ENCODE results near the gene EFHD1.
"Not testable (repeated sequence)": the region's sequence is repeated elsewhere in the genome, so short reads cannot be mapped to it uniquely, and the experiment has no call there.

Gene EFHD1

DNA sequence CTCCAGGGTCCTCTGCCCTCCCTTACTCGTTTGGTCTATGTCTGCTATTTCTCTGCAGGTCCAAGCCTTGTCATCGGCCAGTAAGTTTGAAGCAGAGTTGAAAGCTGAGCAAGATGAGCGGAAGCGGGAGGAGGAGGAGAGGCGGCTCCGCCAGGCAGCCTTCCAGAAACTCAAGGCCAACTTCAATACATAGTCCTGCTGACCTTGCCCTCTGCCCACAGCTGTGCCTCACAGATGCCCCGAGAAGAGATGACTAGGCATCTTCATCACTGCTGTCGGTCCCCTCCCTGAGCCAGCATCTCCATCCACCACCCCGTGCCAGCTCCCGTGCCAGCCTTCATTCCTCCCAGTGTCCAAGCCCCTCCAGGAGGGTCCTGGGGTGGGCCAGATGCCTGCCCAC, 48.1 kb downstream of the EFHD1 start:
- no peak for DNase-seq
- Mint-ChIP-seq H3K27ac (no peak overlapping the region), H3K9me3 (no peaks in the 10 kb centered on the region), H3K4me3 (no peak overlapping the region), H3K4me1 (no peaks in the 10 kb centered on the region), H3K36me3 (no peaks in the 10 kb centered on the region), H3K27me3 (peaks cover 18 to 26% of the 10 kb centered on the region in 2 donors)
- ATAC-seq (replicated peaks), result no peak

DNA sequence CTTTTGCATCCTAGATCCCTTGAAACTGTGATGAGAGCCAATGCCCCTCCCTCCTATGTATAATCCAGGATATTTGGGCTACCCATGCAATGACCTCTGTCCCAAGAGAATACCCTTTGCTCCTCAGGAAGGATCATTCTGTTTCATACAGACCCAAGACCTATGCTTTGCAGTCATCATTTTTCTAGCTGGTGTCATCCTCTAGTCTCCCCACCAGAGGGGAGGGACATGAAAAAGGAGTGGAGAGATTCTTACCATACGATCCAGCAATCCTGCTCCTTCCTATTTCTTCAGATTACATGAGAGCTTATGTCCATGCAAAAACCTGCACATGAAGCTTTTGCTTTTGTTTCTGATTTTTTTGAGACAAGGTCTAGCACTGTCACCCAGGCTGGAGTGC, 50.0 kb downstream of the EFHD1 start:
- H3K9me3 Mint-ChIP-seq, result no peaks in the 10 kb centered on the region
- H3K36me3 Mint-ChIP-seq, result no peaks in the 10 kb centered on the region
- H3K4me1 Mint-ChIP-seq, result no peaks in the 10 kb centered on the region
- peaks cover 18 to 22% of the 10 kb centered on the region in 2 donors for H3K27me3 Mint-ChIP-seq
- H3K4me3 Mint-ChIP-seq, result no peak overlapping the region
- DNase-seq, result no peak
- ATAC-seq (replicated peaks), result no peak
- no peak overlapping the region for H3K27ac Mint-ChIP-seq

DNA sequence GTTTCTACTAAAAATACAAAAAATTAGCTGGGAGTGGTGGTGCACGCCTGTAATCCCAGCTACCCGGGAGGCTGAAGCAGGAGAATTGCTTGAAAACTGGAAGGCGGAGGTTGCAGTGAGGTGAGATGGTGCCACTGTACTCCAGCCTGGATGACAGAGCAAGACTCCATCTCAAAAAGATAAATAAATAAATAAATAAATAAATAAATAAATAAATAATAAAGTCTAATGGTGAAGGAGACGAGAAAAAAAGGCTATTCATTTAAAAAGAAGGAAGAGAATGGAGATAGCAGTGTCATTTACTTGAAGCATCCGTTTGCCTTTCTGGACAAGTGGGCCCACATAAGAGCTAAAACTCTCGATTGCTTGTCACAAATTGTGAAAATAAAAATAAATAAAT, 52.0 kb downstream of the EFHD1 start:
- not testable (repeated sequence) for H3K9me3 Mint-ChIP-seq; ATAC-seq (replicated peaks); H3K4me3 Mint-ChIP-seq; H3K36me3 Mint-ChIP-seq; H3K4me1 Mint-ChIP-seq; DNase-seq; H3K27ac Mint-ChIP-seq
- peaks cover 14% of the 10 kb centered on the region in 2 donors for H3K27me3 Mint-ChIP-seq

DNA sequence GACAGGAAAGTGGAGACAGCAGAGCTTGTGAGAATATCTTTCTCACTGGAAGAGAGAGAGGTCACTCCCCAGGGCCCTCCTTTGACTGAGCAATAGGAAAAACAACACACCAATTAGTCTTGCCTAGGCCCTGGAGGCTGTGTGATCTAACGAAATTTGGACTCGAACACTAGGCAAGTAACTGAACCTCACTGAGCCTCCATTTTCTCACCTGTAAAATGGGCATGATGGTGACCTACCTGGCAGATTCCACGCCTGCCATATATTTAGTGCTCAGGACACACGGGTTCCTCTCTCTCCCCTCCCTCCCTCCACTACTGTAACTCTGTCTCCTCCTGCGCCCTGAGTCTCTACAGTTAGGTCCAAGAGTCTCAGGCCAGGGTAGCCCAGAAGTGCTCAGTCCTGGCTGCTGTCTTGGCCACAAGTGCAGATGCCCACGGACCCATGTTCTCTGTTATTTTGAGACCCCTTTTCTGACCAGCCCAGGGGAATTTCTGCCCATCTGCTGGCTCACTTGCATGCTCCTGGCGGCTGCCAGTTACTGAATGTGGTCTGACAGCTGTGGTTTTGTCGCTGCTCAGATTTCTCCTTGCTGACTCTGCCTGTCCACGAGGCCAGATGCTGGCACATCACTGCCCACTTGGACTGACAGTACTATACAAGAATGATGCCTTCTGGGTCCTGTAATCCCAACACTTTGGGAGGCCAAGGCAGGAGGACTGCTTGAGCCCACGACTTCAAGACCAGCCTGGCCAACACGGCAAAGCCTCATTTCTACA, 54.2 kb downstream of the EFHD1 start:
- H3K9me3 Mint-ChIP-seq, result peaks cover 0 to 2% of the 10 kb centered on the region in 2 donors
- H3K27ac Mint-ChIP-seq, result no peak overlapping the region
- DNase-seq, result no peak
- peaks cover 0 to 5% of the 10 kb centered on the region in 2 donors for H3K27me3 Mint-ChIP-seq
- H3K36me3 Mint-ChIP-seq, result no peaks in the 10 kb centered on the region
- H3K4me3 Mint-ChIP-seq, result no peak overlapping the region
- ATAC-seq (replicated peaks), result no peak
- no peaks in the 10 kb centered on the region for H3K4me1 Mint-ChIP-seq

DNA sequence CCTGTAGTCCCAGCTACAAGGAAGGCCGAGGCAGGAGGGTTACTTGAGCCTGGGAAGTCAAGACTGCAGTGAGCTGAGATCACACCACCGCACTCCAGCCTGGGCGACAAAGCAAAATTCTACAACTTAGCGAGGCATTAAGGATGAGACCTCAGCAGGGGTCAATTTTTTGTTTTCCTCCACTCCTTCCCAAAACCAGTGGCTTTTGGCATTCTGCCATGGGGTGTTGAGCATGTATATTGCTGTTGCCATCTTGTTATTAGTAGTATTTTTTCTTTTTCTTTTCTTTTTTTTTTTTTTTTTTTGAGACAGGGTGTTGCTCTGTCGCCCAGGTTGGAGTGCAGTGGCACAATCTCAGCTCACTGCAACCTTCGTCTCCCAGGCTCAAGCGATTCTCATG, 54.8 kb downstream of the EFHD1 start:
- Mint-ChIP-seq H3K4me1 (no peaks in the 10 kb centered on the region), H3K27me3 (peaks cover 0 to 5% of the 10 kb centered on the region in 2 donors), H3K27ac (no peak overlapping the region), H3K36me3 (no peaks in the 10 kb centered on the region), H3K4me3 (no peak overlapping the region), H3K9me3 (peaks cover 0 to 2% of the 10 kb centered on the region in 2 donors)
- no peak for ATAC-seq (replicated peaks)
- DNase-seq, result no peak

DNA sequence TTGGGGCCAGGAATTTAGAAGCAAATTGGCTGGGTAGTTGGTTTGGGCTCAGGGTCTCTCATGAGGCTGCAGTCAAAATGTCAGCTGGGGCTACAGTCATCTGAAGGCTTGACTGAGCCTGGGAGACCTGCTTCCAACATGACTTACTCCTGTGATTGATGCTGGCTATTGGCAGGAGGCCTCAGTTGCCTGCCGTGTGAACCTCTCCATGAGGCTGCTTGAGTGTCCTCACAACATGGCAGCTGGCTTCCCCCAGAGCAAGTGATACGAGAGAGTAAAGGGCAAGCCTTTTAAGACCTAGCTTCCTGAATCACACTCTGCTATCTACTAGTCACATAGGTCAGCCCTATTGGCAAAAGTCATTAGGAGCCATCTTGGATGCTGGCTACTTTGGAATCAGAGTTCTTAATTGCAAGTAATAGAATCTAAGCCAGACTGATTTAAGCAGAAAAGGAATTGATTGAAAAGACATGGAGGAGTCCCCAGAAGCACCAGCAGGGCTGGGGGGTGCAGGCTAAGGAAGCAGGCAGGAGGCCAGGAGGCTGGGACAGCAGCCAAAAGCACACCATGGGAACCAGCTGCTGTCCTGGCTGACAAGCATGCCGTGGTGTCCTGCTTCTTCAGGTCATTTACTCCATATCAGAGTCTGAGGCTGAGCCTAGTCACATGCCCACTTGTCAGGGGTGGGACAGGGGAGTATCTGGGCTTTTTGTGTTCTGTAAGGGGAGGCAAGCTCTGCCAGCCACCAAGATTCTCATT, 55.9 kb downstream of the EFHD1 start:
- peaks cover 0 to 2% of the 10 kb centered on the region in 2 donors for H3K9me3 Mint-ChIP-seq
- no peaks in the 10 kb centered on the region for H3K27me3 Mint-ChIP-seq
- no peaks in the 10 kb centered on the region for H3K4me1 Mint-ChIP-seq
- no peak for ATAC-seq (replicated peaks)
- DNase-seq, result no peak
- H3K4me3 Mint-ChIP-seq, result no peak overlapping the region
- no peak overlapping the region for H3K27ac Mint-ChIP-seq
- no peaks in the 10 kb centered on the region for H3K36me3 Mint-ChIP-seq

DNA sequence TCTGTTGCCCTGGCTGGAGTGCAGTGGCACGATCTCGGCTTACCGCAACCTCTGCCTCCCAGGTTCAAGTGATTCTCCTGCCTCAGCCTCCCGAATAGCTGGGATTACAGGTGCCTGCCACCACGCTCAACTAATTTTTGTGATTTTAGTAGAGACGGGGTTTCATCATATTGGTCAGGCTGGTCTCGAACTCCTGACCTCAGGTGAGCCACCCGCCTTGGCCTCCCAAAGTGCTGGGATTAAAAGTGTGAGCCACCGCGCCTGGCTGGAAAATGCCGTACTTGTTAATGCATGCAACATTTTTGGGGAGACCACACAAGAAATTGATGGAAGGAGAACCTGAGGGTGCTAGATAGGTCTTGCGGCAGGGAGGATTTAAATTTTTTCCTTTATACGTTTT, 57.7 kb downstream of the EFHD1 start:
- DNase-seq; ATAC-seq (replicated peaks); H3K4me3 Mint-ChIP-seq; H3K4me1 Mint-ChIP-seq; H3K27me3 Mint-ChIP-seq; H3K36me3 Mint-ChIP-seq; H3K27ac Mint-ChIP-seq; H3K9me3 Mint-ChIP-seq: not testable (repeated sequence)

DNA sequence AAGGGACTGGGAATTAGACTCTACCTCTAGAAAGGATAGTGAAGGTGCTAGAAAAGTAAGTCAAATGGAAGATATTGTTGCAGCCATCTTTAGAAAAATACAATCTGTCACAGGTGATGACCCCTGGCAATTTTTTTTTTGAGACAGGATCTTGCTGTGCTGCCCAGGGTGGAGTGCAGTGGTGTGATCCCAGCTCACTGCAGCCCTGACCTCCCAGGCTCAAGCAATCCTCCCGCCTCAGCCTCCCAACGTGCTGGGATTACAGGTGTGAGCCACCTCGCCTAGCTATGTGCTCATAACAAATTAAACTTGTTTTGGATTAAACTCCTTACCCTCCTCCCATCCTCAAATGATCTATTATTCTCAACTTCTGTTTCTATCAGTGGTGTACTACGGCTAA, 59.9 kb downstream of the EFHD1 start:
- H3K4me1 Mint-ChIP-seq, result peaks cover 6 to 7% of the 10 kb centered on the region in 2 donors
- H3K27ac Mint-ChIP-seq, result no peak overlapping the region
- ATAC-seq (replicated peaks) (no peak), DNase-seq (no peak)
- no peaks in the 10 kb centered on the region for H3K27me3 Mint-ChIP-seq
- no peak overlapping the region for H3K4me3 Mint-ChIP-seq
- H3K36me3 Mint-ChIP-seq, result no peaks in the 10 kb centered on the region
- peaks cover 3% of the 10 kb centered on the region in 2 donors for H3K9me3 Mint-ChIP-seq

DNA sequence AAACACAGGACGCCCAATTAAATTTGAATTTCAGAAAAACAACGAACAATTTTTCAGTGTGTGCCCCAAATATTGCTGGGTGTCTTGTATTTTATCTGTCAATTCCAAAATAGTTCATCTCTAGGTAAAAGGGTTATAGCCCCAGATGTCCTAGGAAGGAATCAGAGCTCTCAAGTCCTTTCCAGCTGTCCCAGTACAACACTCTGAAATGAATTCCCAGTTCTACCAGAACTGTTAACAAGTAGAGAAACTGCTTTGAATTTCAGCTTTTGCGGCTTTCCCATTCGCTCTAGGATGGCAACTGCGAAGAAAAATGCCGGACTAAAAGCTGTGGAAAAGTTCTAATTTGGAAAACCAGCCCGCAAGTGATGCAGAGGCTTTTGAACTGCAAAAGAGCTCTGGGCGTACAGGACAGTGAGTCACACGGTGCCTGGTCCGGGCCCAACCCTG, 63.2 kb downstream of the EFHD1 start:
- no peak for DNase-seq
- H3K9me3 Mint-ChIP-seq, result peaks cover 3% of the 10 kb centered on the region in 2 donors
- no peak for ATAC-seq (replicated peaks)
- peaks cover 21 to 29% of the 10 kb centered on the region in 2 donors for H3K4me1 Mint-ChIP-seq
- peak overlapping the region; percentile 57 for H3K27ac Mint-ChIP-seq
- H3K27me3 Mint-ChIP-seq, result no peaks in the 10 kb centered on the region
- peaks cover 11 to 16% of the 10 kb centered on the region in 2 donors for H3K36me3 Mint-ChIP-seq
- peak overlapping the region; percentile 90 to 97 for H3K4me3 Mint-ChIP-seq

DNA sequence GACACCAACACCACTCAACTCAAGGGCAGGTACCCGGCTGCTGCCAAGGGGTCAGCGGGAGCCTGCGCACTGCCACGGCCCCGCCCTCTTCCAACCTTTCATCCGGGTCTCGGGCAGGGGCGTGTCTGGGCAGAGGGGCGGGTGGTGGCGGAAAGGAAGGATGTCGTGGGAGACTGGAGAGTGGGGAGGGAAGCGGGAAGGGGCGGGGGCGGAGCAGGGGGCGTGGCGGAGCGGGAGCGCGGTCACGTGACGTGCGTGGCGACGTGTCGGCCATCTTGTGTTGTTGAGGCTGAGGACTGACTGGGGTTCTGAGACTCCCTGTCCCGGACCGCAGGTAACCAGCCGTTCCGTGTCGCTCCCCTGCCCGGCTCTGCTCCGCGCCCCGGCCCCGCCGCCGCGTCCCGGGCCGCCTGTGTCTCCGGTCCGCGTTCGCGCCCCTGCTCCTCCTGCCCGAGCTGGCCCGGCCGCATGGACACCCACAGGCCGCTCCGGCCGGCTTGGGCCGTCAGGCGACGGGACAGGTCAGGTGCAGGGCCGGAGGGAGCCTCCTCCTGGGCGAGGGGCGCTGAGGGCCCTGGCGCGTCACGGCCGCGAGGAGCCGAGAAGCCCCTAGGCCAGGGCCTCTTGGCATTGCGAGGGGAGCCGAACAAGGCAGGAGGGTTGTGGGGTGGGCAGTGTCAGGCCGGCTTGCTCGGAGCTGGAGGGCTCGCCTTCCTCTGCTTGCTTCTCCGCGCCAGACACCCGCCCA, 63.8 kb downstream of the EFHD1 start, which contains the start of gene GIGYF2:
Gene GIGYF2 (plus strand): TSS at position 273 of the 748 bp plus-strand sequence. CDS start 37,867 bp downstream, outside the sequence.
- peak; percentile 90 for DNase-seq
- peak within 1 kb of the TSS; percentile 90 to 97 for H3K4me3 Mint-ChIP-seq
- peaks cover 21 to 29% of the 10 kb centered on the region in 2 donors for H3K4me1 Mint-ChIP-seq
- H3K36me3 Mint-ChIP-seq, result peaks cover 11 to 16% of the 10 kb centered on the region in 2 donors
- ATAC-seq (replicated peaks), result peak; percentile 90 to 94
- H3K9me3 Mint-ChIP-seq, result peaks cover 3% of the 10 kb centered on the region in 2 donors
- no peaks in the 10 kb centered on the region for H3K27me3 Mint-ChIP-seq
- H3K27ac Mint-ChIP-seq, result peak within 1 kb of the TSS; percentile 76

DNA sequence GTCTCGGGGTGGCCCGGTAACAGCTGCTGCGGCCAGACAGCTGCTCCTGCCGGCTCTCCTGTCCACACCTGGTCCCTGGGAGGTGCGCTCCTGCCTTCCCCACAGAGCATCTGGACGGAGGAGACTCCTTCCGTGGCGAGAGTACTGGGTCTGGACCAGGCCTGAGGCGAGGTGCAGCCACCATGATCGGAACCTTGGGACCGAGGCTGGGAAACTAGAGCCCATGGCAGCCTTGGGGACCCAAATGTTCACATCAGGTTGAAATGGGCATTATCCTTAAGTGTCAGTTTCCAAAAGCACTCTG, 64.4 kb downstream of the EFHD1 start:
- Mint-ChIP-seq H3K27ac (peak overlapping the region; percentile 76), H3K36me3 (peaks cover 11 to 16% of the 10 kb centered on the region in 2 donors), H3K4me3 (peak overlapping the region; percentile 90 to 97), H3K9me3 (peaks cover 2 to 3% of the 10 kb centered on the region in 2 donors), H3K4me1 (peaks cover 21 to 29% of the 10 kb centered on the region in 2 donors), H3K27me3 (no peaks in the 10 kb centered on the region)
- DNase-seq (no peak), ATAC-seq (replicated peaks) (no peak)

DNA sequence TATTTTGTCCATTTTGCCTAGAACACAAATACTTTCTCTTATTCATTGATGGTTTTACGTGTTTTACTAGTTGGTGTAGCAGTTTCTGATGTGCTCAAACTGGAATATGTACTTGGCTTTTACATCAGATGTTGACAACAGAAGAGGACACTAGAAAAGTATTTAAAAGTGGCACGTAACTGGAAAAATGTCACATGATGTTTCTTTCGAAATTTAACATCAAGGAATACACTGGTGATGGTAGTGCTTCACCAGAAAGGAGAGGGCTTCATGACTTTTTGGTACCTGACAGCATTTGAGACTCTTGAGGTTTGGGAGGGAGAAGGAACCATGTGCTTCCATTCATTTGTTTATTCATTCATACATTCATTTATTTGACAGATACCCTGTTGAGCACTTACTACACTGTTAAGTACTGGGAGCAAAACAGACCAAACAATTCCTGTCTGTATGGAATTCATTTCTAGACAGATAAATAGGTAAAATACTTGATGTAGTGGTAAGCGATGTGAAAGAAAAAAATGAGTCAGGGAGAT, 65.2 kb downstream of the EFHD1 start:
- H3K27ac Mint-ChIP-seq, result peak overlapping the region; percentile 71
- H3K4me3 Mint-ChIP-seq, result peak overlapping the region; percentile 72 to 97
- H3K27me3 Mint-ChIP-seq, result no peaks in the 10 kb centered on the region
- ATAC-seq (replicated peaks) (no peak), DNase-seq (no peak)
- H3K36me3 Mint-ChIP-seq, result peaks cover 13 to 19% of the 10 kb centered on the region in 2 donors
- peaks cover 24 to 30% of the 10 kb centered on the region in 2 donors for H3K4me1 Mint-ChIP-seq
- H3K9me3 Mint-ChIP-seq, result peaks cover 2 to 3% of the 10 kb centered on the region in 2 donors

DNA sequence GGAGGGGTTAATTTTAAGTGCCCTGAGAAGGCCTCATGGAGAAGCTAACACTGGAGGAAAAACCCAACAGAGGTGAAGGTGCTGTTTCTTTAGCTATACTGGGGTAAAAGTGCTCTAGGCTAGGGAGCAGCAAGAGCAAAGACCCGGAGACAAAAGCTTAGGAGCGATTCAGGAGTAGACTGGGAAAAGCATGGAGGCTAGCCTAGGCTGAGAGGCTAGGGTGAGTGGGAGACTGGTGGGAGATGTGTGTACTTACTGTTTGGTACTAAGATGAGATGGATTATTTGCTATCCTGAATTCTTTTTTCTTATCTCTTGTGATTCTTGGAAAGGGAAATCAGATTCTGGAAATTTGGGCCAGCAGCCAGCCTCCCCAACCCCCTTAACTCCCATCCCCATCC, 65.7 kb downstream of the EFHD1 start:
- no peak for DNase-seq
- peak overlapping the region; percentile 71 for H3K27ac Mint-ChIP-seq
- no peak for ATAC-seq (replicated peaks)
- H3K27me3 Mint-ChIP-seq, result no peaks in the 10 kb centered on the region
- peaks cover 27 to 35% of the 10 kb centered on the region in 2 donors for H3K4me1 Mint-ChIP-seq
- H3K9me3 Mint-ChIP-seq, result peaks cover 2 to 3% of the 10 kb centered on the region in 2 donors
- H3K4me3 Mint-ChIP-seq, result peak overlapping the region; percentile 72 to 97
- peaks cover 18 to 24% of the 10 kb centered on the region in 2 donors for H3K36me3 Mint-ChIP-seq

DNA sequence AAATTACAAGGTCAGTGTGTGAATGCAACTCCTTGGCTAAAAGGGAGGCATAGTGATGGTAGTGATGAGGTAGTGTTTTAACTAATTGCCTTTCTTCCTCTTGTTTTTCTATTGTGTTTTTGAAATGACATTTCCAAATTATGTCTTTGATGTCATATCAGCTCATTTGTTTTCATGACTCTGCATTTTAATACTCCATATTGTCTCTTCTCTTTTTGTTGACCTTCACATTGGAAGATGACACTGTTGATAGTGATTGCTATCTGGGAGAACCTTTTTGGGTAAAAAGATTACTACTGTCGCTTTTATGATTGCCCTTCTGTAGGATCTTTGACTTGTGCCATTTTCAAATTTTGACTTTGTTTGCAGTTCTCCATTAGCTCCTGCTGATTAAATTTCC, 66.8 kb downstream of the EFHD1 start:
- Mint-ChIP-seq H3K27ac (no peak overlapping the region), H3K27me3 (no peaks in the 10 kb centered on the region), H3K36me3 (peaks cover 23 to 30% of the 10 kb centered on the region in 2 donors), H3K4me1 (peaks cover 27 to 41% of the 10 kb centered on the region in 2 donors), H3K4me3 (peak overlapping the region in 1 of 2 donors; percentile 52), H3K9me3 (peaks cover 0 to 3% of the 10 kb centered on the region in 2 donors)
- no peak for ATAC-seq (replicated peaks)
- no peak for DNase-seq

Measured in stimulated activated naive B cell treated with anti-CD40 and anti-IgM and Interleukin-4, amounts not matched to agents 10 μg/mL and 1 μg/mL and 100 μg/mL, for 72 hours (primary cell).